Pons (tissue), 1 donor: ENCODE results near the gene KCNC3.

ENCODE experiments used
- DNase-seq: peaks from one replicate; pipeline ENCODE4 v3.0.0-alpha.2; 2016; ENCODE audit warnings: low spot score

KCNC3 gene

DNA sequence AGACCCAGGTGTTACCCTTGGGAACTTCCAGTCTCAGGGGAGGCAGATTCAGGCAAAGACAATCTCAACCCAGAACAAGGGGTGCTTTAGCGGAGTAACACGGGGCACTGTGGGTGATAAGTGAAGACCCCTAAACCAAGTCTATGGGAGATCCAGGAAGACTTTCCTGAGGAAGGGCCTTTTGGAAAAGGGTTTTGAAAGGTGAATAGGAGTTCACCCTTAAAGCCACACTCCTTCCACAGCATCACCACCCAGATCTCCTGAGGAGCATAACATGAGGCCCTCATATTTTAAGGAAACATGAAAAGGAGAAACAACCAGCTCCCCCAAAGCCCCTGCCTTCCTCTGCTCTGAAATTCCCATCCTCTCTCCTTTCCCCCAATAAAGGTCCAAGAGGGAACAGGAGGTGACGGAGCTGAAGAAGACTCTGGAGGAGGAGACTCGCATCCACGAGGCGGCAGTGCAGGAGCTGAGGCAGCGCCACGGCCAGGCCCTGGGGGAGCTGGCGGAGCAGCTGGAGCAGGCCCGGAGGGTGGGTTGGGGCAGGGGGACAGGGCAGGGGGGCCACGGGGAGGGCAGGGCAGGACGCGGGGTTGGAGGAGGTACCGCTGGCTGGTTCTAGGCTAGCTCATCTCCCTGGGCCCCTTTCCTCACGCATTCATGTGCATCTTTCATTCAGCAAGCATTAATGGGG, 52.7 kb downstream of the KCNC3 start:
- no peak for DNase-seq

DNA sequence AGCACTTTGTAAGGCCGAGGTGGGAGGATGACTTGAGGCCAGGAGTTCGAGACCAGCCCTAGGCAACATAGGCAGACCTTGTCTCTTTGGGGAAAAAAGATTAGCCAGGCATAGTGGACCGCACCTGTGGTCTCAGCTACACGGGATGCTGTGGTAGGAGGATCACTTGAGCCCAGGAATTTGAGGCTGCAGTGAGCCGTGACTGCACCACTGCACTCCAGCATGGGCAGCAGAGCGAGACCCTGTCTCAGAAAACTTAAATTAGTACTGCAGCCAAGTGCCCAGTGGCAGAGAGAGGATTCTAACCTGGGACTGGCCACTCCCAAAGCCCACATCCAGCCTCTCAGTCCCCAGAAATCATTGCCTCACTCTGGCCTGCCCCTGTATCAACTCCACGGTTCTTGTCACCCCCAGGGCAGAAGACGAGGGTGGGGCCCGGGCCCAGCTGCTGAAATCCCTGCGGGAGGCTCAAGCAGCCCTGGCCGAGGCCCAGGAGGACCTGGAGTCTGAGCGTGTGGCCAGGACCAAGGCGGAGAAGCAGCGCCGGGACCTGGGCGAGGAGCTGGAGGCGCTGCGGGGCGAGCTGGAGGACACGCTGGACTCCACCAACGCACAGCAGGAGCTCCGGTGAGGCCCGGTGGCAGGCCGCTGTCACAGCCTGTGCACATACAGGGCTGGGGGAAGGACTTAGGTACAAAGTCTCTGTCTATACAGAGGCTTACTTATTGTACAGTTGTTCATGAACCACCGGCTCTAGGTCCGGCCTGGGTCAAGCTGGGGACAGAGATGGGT, 53.4 kb downstream of the KCNC3 start:
- DNase-seq: no peak

DNA sequence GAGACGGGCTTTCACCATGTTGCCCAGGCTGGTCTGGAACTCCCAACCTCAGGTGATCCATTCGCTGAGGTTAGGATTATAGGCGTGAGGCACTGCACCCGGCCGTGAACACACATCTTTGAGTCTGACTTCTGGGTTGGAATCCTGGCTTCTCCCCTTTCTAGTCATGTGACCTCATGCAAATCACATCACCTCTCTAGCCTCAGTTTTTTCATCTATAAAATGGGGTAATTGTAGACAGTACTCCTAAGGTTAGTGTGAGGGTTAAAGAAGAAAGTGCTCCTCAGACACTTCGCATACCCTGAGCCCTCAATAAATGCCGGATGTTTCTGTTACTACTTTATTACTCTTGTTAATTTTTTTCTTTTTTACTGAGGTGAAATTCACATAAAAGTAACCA, 55.4 kb downstream of the KCNC3 start:
- no peak for DNase-seq

DNA sequence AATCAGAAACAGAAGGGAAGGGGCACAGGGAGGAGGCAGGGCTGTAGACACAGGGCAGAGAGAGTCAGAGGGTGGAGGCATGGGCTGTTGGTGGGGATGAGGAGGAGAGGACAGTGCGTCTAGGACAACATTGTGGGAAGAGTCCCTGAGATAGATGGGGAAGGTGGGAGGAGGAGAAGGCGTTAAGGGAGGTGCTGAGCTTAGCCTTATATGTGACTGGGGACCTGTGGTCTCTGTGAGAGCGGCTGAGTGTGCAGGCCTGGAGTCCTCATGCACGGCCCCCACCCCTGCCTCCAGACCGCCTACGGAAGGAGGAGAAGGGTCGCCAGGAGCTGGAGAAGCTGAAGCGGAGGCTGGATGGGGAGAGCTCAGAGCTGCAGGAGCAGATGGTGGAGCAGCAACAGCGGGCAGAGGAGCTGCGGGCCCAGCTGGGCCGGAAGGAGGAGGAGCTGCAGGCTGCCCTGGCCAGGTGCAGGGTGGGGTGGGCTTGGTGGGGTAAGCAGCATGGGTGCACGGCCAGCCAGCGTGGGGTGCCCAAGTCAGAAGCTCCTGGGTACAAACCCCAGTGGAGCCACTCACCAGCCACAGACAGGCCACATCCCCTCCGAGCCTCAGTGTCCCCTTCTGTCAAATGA, 56.8 kb downstream of the KCNC3 start:
- no peak for DNase-seq

DNA sequence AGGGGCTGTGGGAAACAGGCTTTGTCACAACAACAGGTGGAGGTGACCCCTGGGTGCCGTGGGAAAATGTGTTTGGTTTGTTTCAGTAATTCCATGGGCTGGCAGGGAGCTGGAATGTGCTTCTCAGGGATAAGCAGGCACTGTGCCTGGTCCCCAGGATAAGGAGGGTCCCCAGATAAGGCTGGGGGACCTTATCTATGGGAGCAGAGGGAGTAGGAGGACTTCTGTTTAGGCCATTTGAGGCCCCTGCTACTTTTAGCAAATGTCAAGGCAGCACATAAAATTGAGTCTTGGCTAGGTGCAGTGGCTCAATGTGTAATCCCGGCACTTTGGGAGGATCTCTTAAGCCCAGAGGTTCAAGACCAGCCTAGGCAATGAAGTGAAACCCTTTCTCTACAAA, 59.5 kb downstream of the KCNC3 start:
- no peak for DNase-seq

DNA sequence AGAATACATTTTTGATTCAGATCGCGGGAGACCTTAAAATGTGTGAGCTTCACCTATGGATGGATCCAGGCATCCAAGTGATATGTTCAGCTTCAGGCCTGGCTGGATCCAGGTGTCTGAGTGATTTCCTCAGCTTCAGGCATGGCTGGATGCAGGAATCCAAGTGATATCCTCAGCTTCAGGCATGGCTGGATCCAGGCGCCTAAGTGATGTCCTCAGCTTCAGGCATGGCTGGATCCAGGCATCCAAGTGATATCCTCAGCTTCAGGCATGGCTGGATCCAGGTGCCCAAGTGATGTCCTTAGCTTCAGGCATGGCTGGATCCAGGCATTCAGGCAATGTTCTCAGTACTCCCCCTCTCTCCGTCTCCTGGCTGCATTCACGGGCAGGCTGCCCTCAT, 60.7 kb downstream of the KCNC3 start:
- no peak for DNase-seq

DNA sequence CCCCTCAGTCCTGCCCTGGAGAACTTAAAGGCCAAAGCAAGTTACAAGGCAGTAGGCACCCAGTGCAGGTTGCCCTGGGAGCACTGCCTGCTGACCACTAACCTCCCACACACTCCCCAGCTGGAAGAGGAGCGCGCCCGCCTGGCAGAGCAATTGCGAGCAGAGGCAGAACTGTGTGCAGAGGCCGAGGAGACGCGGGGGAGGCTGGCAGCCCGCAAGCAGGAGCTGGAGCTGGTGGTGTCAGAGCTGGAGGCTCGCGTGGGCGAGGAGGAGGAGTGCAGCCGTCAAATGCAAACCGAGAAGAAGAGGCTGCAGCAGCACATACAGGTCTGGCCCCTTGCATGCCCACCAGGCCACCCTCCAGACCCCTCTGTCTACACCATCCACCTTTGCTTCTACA, 61.1 kb downstream of the KCNC3 start:
- DNase-seq: no peak

DNA sequence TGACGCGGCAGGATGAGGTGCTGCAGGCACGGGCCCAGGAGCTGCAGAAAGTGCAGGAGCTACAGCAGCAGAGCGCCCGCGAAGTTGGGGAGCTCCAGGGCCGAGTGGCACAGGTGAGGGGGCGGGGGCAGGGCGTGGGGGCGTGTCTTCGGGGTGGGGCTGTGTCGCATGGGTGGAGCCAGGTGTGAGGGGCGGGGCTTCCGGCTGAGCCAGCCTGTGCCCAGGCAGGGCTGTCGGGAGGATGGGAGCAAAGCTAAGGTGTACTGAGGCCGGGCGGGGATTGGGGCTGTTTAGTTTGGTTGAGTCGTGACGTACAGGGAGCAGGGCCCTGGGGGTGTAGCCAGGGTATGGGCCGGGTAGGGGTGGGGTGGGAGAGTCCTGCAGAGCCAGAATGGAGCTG, 62.3 kb downstream of the KCNC3 start:
- no peak for DNase-seq

DNA sequence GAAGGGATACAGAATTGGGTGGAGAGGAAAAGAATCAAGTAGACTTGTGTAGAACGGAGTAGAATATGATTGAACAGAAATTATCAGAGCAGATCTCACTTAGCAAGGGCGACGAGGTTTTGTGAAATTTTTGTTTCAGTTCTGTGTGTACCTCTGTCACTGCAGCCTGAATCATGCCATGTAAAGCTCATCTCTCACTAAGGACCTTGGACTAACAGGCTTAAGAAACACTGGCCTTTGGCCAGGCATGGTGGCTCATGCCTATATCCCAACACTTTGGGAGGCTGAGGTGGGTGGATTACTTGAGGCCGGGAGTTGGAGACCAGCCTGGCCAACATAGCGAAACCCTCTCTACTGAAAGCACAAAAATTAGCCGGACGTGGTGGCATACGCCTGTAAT, 63.1 kb downstream of the KCNC3 start:
- DNase-seq: no peak

DNA sequence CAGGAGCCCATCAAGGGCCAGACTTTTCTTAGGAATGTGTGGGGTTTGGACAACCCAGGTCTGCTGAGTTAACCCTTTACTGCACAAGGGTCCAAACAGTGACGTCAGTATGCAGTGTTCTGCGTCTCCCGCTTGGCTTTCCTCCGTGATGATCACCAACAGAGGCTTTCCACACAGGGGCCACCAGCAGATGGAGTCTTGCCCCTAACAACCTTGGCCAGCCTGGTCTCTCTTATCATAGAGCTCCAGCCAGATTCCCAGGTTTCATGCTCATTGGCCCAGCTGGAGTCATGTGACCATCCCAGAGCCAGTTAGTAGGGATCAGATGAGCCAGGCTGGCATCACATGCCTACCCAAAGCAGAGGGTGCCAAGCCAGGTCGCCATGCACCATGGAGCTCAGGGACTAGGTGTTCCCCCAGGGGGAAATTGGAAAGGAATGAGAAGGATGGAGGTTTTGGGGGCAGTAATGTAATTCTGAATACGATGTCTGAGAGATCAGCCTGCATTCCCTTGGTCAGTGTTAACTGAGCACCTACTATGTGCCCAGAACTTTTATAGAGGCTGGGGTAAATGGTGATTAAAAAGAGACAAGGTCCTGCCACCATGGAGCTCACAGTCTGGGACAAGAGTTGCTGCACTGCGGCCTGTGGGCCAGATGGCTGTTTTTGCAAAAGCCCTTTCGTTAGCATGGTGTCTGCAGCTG, 64.5 kb downstream of the KCNC3 start:
- no peak for DNase-seq

DNA sequence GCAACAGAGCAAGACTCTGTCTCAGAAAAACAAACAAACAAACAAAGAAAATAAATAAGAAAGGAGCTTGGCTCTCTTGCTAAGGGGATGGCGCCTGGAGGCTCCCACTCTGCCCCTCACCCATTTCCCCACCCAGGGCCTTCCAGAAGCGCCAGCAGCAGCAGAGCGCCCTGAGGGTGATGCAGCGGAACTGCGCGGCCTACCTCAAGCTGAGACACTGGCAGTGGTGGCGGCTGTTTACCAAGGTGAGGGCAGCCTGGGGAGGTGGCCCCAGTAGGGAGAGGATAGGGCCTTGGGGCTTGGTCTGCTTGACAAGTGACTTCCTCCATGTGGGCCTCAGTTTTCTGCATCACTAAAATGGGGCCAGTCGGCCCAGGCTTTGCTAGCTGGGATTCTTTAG, 66.0 kb downstream of the KCNC3 start:
- no peak for DNase-seq
